GM13976 (cell line): ENCODE measurements around the gene N4BP2.
A peak's percentile ranks its signal among the peaks of the same experiment; 100 is the strongest.

ENCODE experiments used
- DNase-seq: peaks from one replicate; pipeline ENCODE4 v3.0.0; 2012; ENCODE audit warnings: low spot score
- CTCF ChIP-seq: IDR thresholded peaks from 2 replicates; pipeline ENCODE4 v1.5.1; 2012; ENCODE audit warnings: borderline replicate concordance, mild to moderate bottlenecking; ENCODE audit not compliant: insufficient read depth; ENCODE audit errors: extremely low read depth, missing control alignments, control extremely low read depth
- in situ Hi-C: fragments of 300-500 bp; cut with MboI; formaldehyde crosslinking; loops from one replicate; pipeline ENCODE4 v1.12.0; 2022; ENCODE audit warnings: low sequenced_read_pairs, mixed read lengths, inconsistent platforms; ENCODE audit not compliant: unreplicated experiment

N4BP2 gene

GRCh38 chr4:40182001-40182400 is 125.4 kb downstream of the N4BP2 start:
- in situ Hi-C loops, result no loop called here
- no peak for TF ChIP-seq CTCF
- no peak for DNase-seq

GRCh38 chr4:40182954-40183353 is 126.3 kb downstream of the N4BP2 start:
- in situ Hi-C loops, result no loop called here
- TF ChIP-seq CTCF, result no peak
- no peak for DNase-seq

GRCh38 chr4:40183615-40184411 is 127.2 kb downstream of the N4BP2 start:
- no peak for TF ChIP-seq CTCF
- in situ Hi-C loops, result no loop called here
- DNase-seq, result peak; percentile 61

GRCh38 chr4:40185830-40186664 is 129.4 kb downstream of the N4BP2 start:
- in situ Hi-C loops, result no loop called here
- no peak for TF ChIP-seq CTCF
- DNase-seq, result peak; percentile 66

GRCh38 chr4:40186665-40187014 is 130.0 kb downstream of the N4BP2 start:
- in situ Hi-C loops, result no loop called here
- no peak for DNase-seq
- TF ChIP-seq CTCF, result no peak

- in situ Hi-C loops, result no loop called here
- no peak for DNase-seq
- no peak for TF ChIP-seq CTCF
These were observed 130.8 kb downstream of the N4BP2 start for GRCh38 chr4:40187386-40187906.
